ENCODE measurements around the gene EIPR1. TPM values are rescaled to one million over a fixed set of nuclear protein-coding genes. Genes with fewer than 3 reads are reported as not detected.

The EIPR1 gene
- total and polyA plus RNA-seq, 2 of the 4 experiments (the other 2 are of a cell fraction) = 46.5 to 67.4 TPM

DNA sequence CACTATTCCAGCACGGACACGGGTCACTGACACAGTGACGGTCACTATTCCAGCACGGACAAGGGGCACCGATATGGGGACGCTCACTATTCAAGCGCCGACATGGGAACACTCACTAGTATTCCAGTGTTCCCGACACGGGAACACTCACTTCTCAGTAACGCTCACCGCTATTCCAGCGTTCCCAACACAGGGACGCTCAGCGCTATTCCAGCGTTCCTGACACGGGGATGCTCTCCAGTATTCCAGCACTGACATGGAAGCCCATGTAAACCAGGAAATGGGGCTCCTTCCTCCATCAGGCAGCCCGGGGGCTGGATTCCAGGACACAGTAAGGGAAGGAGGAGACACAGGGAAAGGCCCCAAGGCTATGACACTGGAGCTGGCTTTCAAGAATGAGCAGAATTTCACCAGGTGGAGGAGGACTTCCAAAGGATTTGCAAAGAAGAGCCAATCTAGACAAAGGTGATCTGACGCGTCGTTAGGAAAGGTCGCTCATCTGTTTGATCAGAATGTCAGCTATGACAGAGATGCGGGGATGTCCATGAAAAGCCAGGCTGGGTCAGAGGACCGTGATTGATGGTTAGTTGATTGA lies 196.1 kb downstream of the EIPR1 start:
- H2BK5ac ChIP-seq (ENCODE audit: low read depth, low read length, poor library complexity, severe bottlenecking) = no peak overlapping the region
- ATAC-seq (ENCODE audit: low read depth) = no peak
- H3K23ac ChIP-seq (ENCODE audit: low read depth, low read length) = no peak overlapping the region
- H3K9ac ChIP-seq (ENCODE audit: low read depth, low read length) = no peak overlapping the region
- H3K9me3 ChIP-seq (ENCODE audit: control insufficient read depth, insufficient read depth, low read length) = peaks cover 6% of the 10 kb centered on the region; the same call in 1 of the 2 replicates
- no peak overlapping the region for H2AK5ac ChIP-seq (ENCODE audit: low read depth, low read length)
- no peak overlapping the region for H2AK9ac ChIP-seq (replicated peaks; ENCODE audit: low read depth, low read length, poor library complexity)
- H3K4me1 ChIP-seq (ENCODE audit: control insufficient read depth, insufficient read depth, low read length) = no peaks in the 10 kb centered on the region
- H3K4me3 ChIP-seq (ENCODE audit: insufficient read depth, low read depth, low read length) = no peak overlapping the region
- no peak overlapping the region for H3K4me2 ChIP-seq (ENCODE audit: low read depth, low read length)
- no peak for TF ChIP-seq RFX5 (IDR thresholded peaks at IDR 0.05; ENCODE audit: low read depth, low read length)
- TF ChIP-seq MXI1 (IDR thresholded peaks at IDR 0.05; ENCODE audit: borderline replicate concordance, low read depth, low read length) = no peak
- TF ChIP-seq SMC3 (IDR thresholded peaks at IDR 0.05; ENCODE audit: low read depth, low read length) = no peak
- no peak for TF ChIP-seq MAFK (IDR thresholded peaks at IDR 0.05; ENCODE audit: low read depth, low read length)
- TF ChIP-seq, protein P1, sequence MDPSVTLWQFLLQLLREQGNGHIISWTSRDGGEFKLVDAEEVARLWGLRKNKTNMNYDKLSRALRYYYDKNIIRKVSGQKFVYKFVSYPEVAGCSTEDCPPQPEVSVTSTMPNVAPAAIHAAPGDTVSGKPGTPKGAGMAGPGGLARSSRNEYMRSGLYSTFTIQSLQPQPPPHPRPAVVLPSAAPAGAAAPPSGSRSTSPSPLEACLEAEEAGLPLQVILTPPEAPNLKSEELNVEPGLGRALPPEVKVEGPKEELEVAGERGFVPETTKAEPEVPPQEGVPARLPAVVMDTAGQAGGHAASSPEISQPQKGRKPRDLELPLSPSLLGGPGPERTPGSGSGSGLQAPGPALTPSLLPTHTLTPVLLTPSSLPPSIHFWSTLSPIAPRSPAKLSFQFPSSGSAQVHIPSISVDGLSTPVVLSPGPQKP (IDR thresholded peaks at IDR 0.05; ENCODE audit: borderline replicate concordance, low read depth, low read length) = no peak
- no peak for TF ChIP-seq RAD21 (IDR thresholded peaks at IDR 0.05; ENCODE audit: low read length)
- no peak for TF ChIP-seq BHLHE40 (IDR thresholded peaks at IDR 0.05; ENCODE audit: low read depth, low read length)
- no peak for TF ChIP-seq POLR2A (IDR thresholded peaks at IDR 0.05; ENCODE audit: low read depth, low read length)
- no peak for TF ChIP-seq CEBPB (IDR thresholded peaks at IDR 0.05; ENCODE audit: low read depth, low read length)
- no peak for TF ChIP-seq MAZ (IDR thresholded peaks at IDR 0.05; ENCODE audit: borderline replicate concordance, low read depth, low read length)
- TF ChIP-seq FOS (IDR thresholded peaks at IDR 0.05; ENCODE audit: low read depth, low read length) = no peak
- TF ChIP-seq NFE2L2 (IDR thresholded peaks at IDR 0.05; ENCODE audit: low read depth, low read length) = no peak
- TF ChIP-seq, protein P2, sequence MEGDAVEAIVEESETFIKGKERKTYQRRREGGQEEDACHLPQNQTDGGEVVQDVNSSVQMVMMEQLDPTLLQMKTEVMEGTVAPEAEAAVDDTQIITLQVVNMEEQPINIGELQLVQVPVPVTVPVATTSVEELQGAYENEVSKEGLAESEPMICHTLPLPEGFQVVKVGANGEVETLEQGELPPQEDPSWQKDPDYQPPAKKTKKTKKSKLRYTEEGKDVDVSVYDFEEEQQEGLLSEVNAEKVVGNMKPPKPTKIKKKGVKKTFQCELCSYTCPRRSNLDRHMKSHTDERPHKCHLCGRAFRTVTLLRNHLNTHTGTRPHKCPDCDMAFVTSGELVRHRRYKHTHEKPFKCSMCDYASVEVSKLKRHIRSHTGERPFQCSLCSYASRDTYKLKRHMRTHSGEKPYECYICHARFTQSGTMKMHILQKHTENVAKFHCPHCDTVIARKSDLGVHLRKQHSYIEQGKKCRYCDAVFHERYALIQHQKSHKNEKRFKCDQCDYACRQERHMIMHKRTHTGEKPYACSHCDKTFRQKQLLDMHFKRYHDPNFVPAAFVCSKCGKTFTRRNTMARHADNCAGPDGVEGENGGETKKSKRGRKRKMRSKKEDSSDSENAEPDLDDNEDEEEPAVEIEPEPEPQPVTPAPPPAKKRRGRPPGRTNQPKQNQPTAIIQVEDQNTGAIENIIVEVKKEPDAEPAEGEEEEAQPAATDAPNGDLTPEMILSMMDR (conservative IDR thresholded peaks at IDR 0.05; ENCODE audit: low read depth, low read length) = no peak
- no peak for TF ChIP-seq RCOR1 (IDR thresholded peaks at IDR 0.05; ENCODE audit: insufficient replicate concordance, low read length)
- TF ChIP-seq, protein P3, sequence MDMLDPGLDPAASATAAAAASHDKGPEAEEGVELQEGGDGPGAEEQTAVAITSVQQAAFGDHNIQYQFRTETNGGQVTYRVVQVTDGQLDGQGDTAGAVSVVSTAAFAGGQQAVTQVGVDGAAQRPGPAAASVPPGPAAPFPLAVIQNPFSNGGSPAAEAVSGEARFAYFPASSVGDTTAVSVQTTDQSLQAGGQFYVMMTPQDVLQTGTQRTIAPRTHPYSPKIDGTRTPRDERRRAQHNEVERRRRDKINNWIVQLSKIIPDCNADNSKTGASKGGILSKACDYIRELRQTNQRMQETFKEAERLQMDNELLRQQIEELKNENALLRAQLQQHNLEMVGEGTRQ (IDR thresholded peaks at IDR 0.05; ENCODE audit: low read depth, low read length) = no peak
- no peak for TF ChIP-seq CHD1 (IDR thresholded peaks at IDR 0.05; ENCODE audit: low read depth, low read length)
- CTCF ChIA-PET = no interaction called here
- H2BK120ac ChIP-seq (ENCODE audit: low read depth, low read length) = no peak overlapping the region
- H3K79me1 ChIP-seq (ENCODE audit: low read depth in 1 of 2, low read length in 2 of 2) = no peaks in the 10 kb centered on the region
- no peaks in the 10 kb centered on the region for H3K9me1 ChIP-seq (ENCODE audit: insufficient read depth, low read length)
- no peak overlapping the region for H3K18ac ChIP-seq (ENCODE audit: low read depth, low read length)
- no peak overlapping the region for H3K14ac ChIP-seq (replicated peaks; ENCODE audit: low read depth, low read length)
- POLR2A ChIA-PET (ENCODE audit: unreplicated experiment) = no interaction called here
- H3K27ac ChIP-seq (ENCODE audit: insufficient read depth, low read length) = no peak overlapping the region
- no peak overlapping the region for H4K91ac ChIP-seq (ENCODE audit: insufficient read depth, low read depth, low read length)
- H2BK20ac ChIP-seq (ENCODE audit: low read depth, low read length) = no peak overlapping the region
- H2AFZ ChIP-seq (replicated peaks; ENCODE audit: low read length, poor library complexity) = no peak overlapping the region
- 93% methylated on average over 15 of the region's 24 CpGs; no CpG with 5 or more reads in 1 of the 2 experiments for WGBS, 2 experiments (ENCODE audit: extremely low coverage in 2 of 2, insufficient read length in 1 of 2)
- no peaks in the 10 kb centered on the region for H3K27me3 ChIP-seq (ENCODE audit: control insufficient read depth, insufficient read depth, low read length)
- dilution Hi-C loops (cut with HindIII; ENCODE audit: low sequenced_read_pairs, unreplicated experiment) (no loop called here), in situ Hi-C loops (cut with MboI; ENCODE audit: low sequenced_read_pairs) (no loop called here), intact Hi-C loops (cut with micrococcal nuclease) (no loop called here)
- no peak for DNase-seq
- H4K20me1 ChIP-seq (ENCODE audit: insufficient read depth, low read length) = no peaks in the 10 kb centered on the region
- H4K8ac ChIP-seq (ENCODE audit: low read depth in 2 of 2, low read length in 2 of 2) = no peak overlapping the region
- peaks cover 3% of the 10 kb centered on the region for H3K36me3 ChIP-seq (ENCODE audit: control insufficient read depth, insufficient read depth, low read length)
- H2BK15ac ChIP-seq (ENCODE audit: low read depth, low read length) = no peak overlapping the region
- no peak overlapping the region for H3K4ac ChIP-seq (ENCODE audit: low read depth, low read length)
- H4K5ac ChIP-seq (ENCODE audit: low read depth, low read length) = no peak overlapping the region
- BruUV-seq (replicated peaks) = no TSS peak
- no peak overlapping the region for H3K56ac ChIP-seq (ENCODE audit: extremely low read depth, insufficient read depth, low read length)

All from IMR-90 (cell line).